ENCODE results near the gene CA9.
"Not testable (repeated sequence)": the region's sequence is repeated elsewhere in the genome, so short reads cannot be mapped to it uniquely, and the experiment has no call there.

The CA9 gene

GRCh38 chr9:35673132-35674024 lies at the start of gene CA9:
TSS of gene CA9 (plus strand) at chr9:35673928. CDS start at chr9:35673960, 32 bp downstream.
- ATAC-seq (peak; percentile 47), DNase-seq (no peak)

GRCh38 chr9:35627575-35627974 lies 46.2 kb upstream of the CA9 start:
- DNase-seq (no peak), ATAC-seq (no peak)

- DNase-seq, result no peak
- no peak for ATAC-seq
Measured at GRCh38 chr9:35628389-35628991, 45.2 kb upstream of the CA9 start.

GRCh38 chr9:35629597-35629996 lies 44.1 kb upstream of the CA9 start:
- ATAC-seq (peak; percentile 52), DNase-seq (no peak)

- no peak for DNase-seq
- no peak for ATAC-seq
Measured at GRCh38 chr9:35635730-35636129, 38.0 kb upstream of the CA9 start.

- no peak for DNase-seq
Measured at GRCh38 chr9:35636135-35636876, 37.4 kb upstream of the CA9 start.

GRCh38 chr9:35636877-35637246 lies 36.9 kb upstream of the CA9 start:
- DNase-seq, ATAC-seq: not testable (repeated sequence)

More at GRCh38 chr9:35636135-35636876, 37.4 kb upstream of the CA9 start:
- ATAC-seq, result peak; percentile 29

GRCh38 chr9:35637427-35637955 lies 36.2 kb upstream of the CA9 start:
- ATAC-seq, DNase-seq: not testable (repeated sequence)

GRCh38 chr9:35638751-35639150 lies 35.0 kb upstream of the CA9 start:
- DNase-seq, ATAC-seq: not testable (repeated sequence)

- DNase-seq, result not testable (repeated sequence)
- peak; percentile 66 for ATAC-seq
Measured at GRCh38 chr9:35639225-35639624, 34.5 kb upstream of the CA9 start.

- DNase-seq (no peak), ATAC-seq (no peak)
Measured at GRCh38 chr9:35639631-35640030, 34.1 kb upstream of the CA9 start.

- not testable (repeated sequence) for ATAC-seq, DNase-seq
Measured at GRCh38 chr9:35640431-35640830, 33.3 kb upstream of the CA9 start.

- ATAC-seq, DNase-seq: not testable (repeated sequence)
Measured at GRCh38 chr9:35641478-35641877, 32.2 kb upstream of the CA9 start.

GRCh38 chr9:35643046-35643445 lies 30.7 kb upstream of the CA9 start:
- ATAC-seq (no peak), DNase-seq (no peak)

- ATAC-seq, DNase-seq: not testable (repeated sequence)
Measured at GRCh38 chr9:35645736-35646135, 28.0 kb upstream of the CA9 start.

- no peak for ATAC-seq
- no peak for DNase-seq
Measured at GRCh38 chr9:35646153-35646532, 27.6 kb upstream of the CA9 start.

- peak; percentile 88 for ATAC-seq
- DNase-seq, result peak; percentile 94
Measured at GRCh38 chr9:35646533-35647265, 27.0 kb upstream of the CA9 start.

GRCh38 chr9:35649431-35650340 lies 24.0 kb upstream of the CA9 start:
- no peak for ATAC-seq
- peak; percentile 64 for DNase-seq

GRCh38 chr9:35650341-35651158 lies 23.2 kb upstream of the CA9 start, which contains the start of gene SIT1:
TSS of gene SIT1 (minus strand) at chr9:35650931. CDS start at chr9:35650853, 78 bp downstream.
- DNase-seq (peak; percentile 68), ATAC-seq (peak; percentile 10)
